CD4-positive, CD25-positive, alpha-beta regulatory T cell (primary cell): ENCODE data around the gene NXPE4. TPM values are rescaled to one million over a fixed set of nuclear protein-coding genes. Genes with fewer than 3 reads are reported as not detected.
"Not testable (repeated sequence)": the region's sequence is repeated elsewhere in the genome, so short reads cannot be mapped to it uniquely, and the experiment has no call there.

Experiments used
- ATAC-seq, 2 donors: fragments of 150-1000 bp; cut with Tn5 transposase; one replicate each; pipeline ENCODE4 v1.10.0; 2021; ENCODE audit warnings: low read depth in 2 of 2, moderate number of reproducible peaks in 2 of 2, moderate library complexity in 1 of 2
- DNase-seq, 3 donors: peaks; one replicate each; pipeline versions ENCODE4 v3.0.0 to v3.0.0-alpha.2; 2012 to 2022; ENCODE audit warnings: mixed read lengths in 1 of 3
- H3K27ac ChIP-seq: one replicate; pipeline ENCODE4 v1.7.0; 2013; ENCODE audit warnings: mild to moderate bottlenecking, low read length; ENCODE audit not compliant: insufficient read depth, poor library complexity, severe bottlenecking
- H3K27me3 ChIP-seq: one replicate; pipeline ENCODE4 v1.7.0; 2013; ENCODE audit warnings: low read length; ENCODE audit not compliant: control insufficient read depth, insufficient read depth
- H3K36me3 ChIP-seq: one replicate; pipeline ENCODE4 v1.7.0; 2013; ENCODE audit warnings: mild to moderate bottlenecking, low read length, moderate library complexity; ENCODE audit not compliant: control insufficient read depth, insufficient read depth
- H3K4me1 ChIP-seq: 2 replicates; pipeline ENCODE4 v1.7.0; 2013; ENCODE audit warnings: mild to moderate bottlenecking, low read length; ENCODE audit not compliant: insufficient read depth, control insufficient read depth, poor library complexity, severe bottlenecking
- H3K4me3 ChIP-seq: one replicate; pipeline ENCODE4 v1.7.0; 2013; ENCODE audit warnings: low read depth, mild to moderate bottlenecking, low read length, moderate library complexity
- H3K9me3 ChIP-seq, 2 experiments: 1 replicate in 1 of 2; 2 replicates in 1 of 2; pipeline ENCODE4 v1.7.0; 2013; ENCODE audit warnings: low read length in 2 of 2, mild to moderate bottlenecking in 1 of 2, moderate library complexity in 1 of 2; ENCODE audit not compliant: control insufficient read depth in 2 of 2
- H3K27ac Mint-ChIP-seq, 3 donors: one replicate each; pipeline ENCODE4 v1.8.0; 2020 to 2022; ENCODE audit warnings: mild to moderate bottlenecking in 3 of 3, mixed read lengths in 3 of 3, moderate library complexity in 2 of 3
- H3K27me3 Mint-ChIP-seq: one replicate; pipeline ENCODE4 v1.8.0; 2022; ENCODE audit warnings: mild to moderate bottlenecking, mixed read lengths
- H3K36me3 Mint-ChIP-seq: one replicate; pipeline ENCODE4 v1.8.0; 2020; ENCODE audit warnings: mixed read lengths
- H3K4me1 Mint-ChIP-seq, 4 donors: one replicate each; pipeline ENCODE4 v1.8.0; 2020 to 2022; ENCODE audit warnings: mixed read lengths in 4 of 4, mild to moderate bottlenecking in 1 of 4
- H3K4me3 Mint-ChIP-seq, 4 donors: one replicate each; pipeline ENCODE4 v1.8.0; 2020 to 2022; ENCODE audit warnings: mild to moderate bottlenecking in 4 of 4, mixed read lengths in 4 of 4, moderate library complexity in 3 of 4
- H3K9me3 Mint-ChIP-seq, 7 donors: one replicate each; pipeline ENCODE4 v1.8.0; 2020 to 2022; ENCODE audit warnings: mixed read lengths in 7 of 7, mild to moderate bottlenecking in 3 of 7, moderate library complexity in 2 of 7
- polyA plus RNA-seq, 4 donors: library from polyadenylated mRNA; unstranded; fragments of 300-500 nt; fragmentation: Illumina TruSeq; gene quantifications; one replicate each; pipeline ENCODE4 v1.2.3, GENCODE V29; 2021
- total RNA-seq: library from RNA; stranded (reverse); gene quantifications from one replicate; pipeline ENCODE4 v1.2.3, GENCODE V29; 2022

Gene NXPE4
- total and polyA plus RNA-seq, 5 donors from 2014 or later, result not detected

- H3K9me3 ChIP-seq, H3K27ac Mint-ChIP-seq, H3K9me3 Mint-ChIP-seq, H3K36me3 Mint-ChIP-seq, H3K4me3 ChIP-seq, H3K4me3 Mint-ChIP-seq, H3K4me1 ChIP-seq, H3K27me3 ChIP-seq, H3K36me3 ChIP-seq, H3K27ac ChIP-seq, H3K4me1 Mint-ChIP-seq, ATAC-seq, H3K27me3 Mint-ChIP-seq: not testable (repeated sequence)
- DNase-seq, result peak in 1 of 3 donors; percentile 2
These were observed 7.6 kb upstream of the NXPE4 start for GRCh38 chr11:114603151-114603550.

DNA sequence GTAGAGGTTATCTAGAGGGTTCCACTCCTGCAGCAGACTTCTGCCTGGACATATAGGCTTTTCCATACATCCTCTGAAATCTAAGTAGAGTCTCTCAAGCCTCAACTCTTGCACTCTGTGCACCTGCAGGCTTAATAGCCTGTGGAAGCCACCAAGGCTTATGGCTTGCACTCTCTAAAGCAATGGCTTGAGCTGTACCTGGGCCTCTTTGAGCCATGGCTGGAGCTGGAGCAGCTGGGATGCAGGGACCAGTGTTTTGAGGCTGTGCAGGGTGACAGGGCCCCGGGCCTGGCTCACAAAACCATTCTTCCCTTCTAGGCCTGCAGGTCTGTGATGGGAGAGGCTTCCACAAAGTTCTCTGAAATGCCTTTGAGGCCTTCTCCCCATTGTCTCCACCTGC lies 2.9 kb upstream of the NXPE4 start:
- H3K27ac Mint-ChIP-seq, result no peak overlapping the region
- Histone ChIP-seq H3K27me3 (no peaks in the 10 kb centered on the region), H3K27ac (no peak overlapping the region), H3K9me3 (no peaks in the 10 kb centered on the region), H3K4me1 (no peaks in the 10 kb centered on the region), H3K4me3 (no peak overlapping the region), H3K36me3 (no peaks in the 10 kb centered on the region)
- H3K4me1 Mint-ChIP-seq, result no peaks in the 10 kb centered on the region
- no peaks in the 10 kb centered on the region for H3K27me3 Mint-ChIP-seq
- DNase-seq (no peak), ATAC-seq (no peak)
- H3K36me3 Mint-ChIP-seq, result no peaks in the 10 kb centered on the region
- H3K4me3 Mint-ChIP-seq, result no peak overlapping the region
- H3K9me3 Mint-ChIP-seq, result no peaks in the 10 kb centered on the region

DNA sequence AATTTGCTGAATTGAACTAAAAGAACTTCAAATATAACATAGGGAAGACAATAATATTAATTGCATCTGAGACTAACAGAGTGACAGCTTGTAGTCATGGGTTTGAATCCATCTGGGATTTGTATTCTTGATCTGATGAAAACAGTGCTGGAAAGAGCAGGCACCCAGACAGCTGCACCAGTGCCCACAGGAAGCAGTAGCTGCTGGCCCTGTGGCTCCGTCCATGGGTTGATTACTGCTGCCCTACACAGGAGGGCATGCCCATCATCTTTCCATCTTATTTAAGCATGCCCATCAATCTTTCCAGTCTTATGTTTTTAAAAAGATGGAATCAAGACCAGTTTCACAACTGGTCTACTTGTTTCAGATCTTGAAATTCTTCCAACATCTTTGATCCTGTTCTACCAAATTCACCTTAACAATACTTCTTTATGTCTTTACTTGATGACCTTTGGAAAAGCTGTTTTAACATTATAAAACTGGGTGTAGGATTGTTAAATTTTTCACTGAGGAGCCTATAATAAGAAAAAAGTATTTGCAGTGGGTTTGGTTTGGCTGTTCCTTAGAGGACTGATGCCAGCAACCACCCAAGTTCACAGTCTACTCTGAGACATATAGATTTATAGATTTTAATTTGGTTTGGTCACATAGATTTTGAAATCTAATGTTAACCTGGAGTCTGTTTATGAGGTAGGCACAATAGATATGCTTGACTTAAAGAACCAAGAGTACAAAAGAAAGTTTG lies 761 bp upstream of the NXPE4 start:
- no peak overlapping the region for H3K4me3 Mint-ChIP-seq
- Histone ChIP-seq H3K36me3 (no peaks in the 10 kb centered on the region), H3K4me1 (no peaks in the 10 kb centered on the region), H3K9me3 (no peaks in the 10 kb centered on the region), H3K27ac (no peak overlapping the region), H3K27me3 (no peaks in the 10 kb centered on the region), H3K4me3 (no peak overlapping the region)
- H3K4me1 Mint-ChIP-seq, result no peaks in the 10 kb centered on the region
- H3K9me3 Mint-ChIP-seq, result peaks cover 0 to 4% (median 0%) of the 10 kb centered on the region in 7 donors
- no peak overlapping the region for H3K27ac Mint-ChIP-seq
- DNase-seq, result no peak
- ATAC-seq, result no peak
- no peaks in the 10 kb centered on the region for H3K27me3 Mint-ChIP-seq
- no peaks in the 10 kb centered on the region for H3K36me3 Mint-ChIP-seq

- Histone ChIP-seq H3K36me3 (no peaks in the 10 kb centered on the region), H3K27me3 (no peaks in the 10 kb centered on the region), H3K4me3 (no peak overlapping the region), H3K4me1 (no peaks in the 10 kb centered on the region), H3K27ac (no peak overlapping the region), H3K9me3 (no peaks in the 10 kb centered on the region)
- no peaks in the 10 kb centered on the region for H3K27me3 Mint-ChIP-seq
- H3K27ac Mint-ChIP-seq, result no peak overlapping the region
- DNase-seq (no peak), ATAC-seq (no peak)
- H3K4me1 Mint-ChIP-seq, result no peaks in the 10 kb centered on the region
- H3K36me3 Mint-ChIP-seq, result no peaks in the 10 kb centered on the region
- H3K4me3 Mint-ChIP-seq, result no peak overlapping the region
- peaks cover 0 to 4% (median 0%) of the 10 kb centered on the region in 7 donors for H3K9me3 Mint-ChIP-seq
These were observed 883 bp downstream of the NXPE4 start for GRCh38 chr11:114594703-114595102.

GRCh38 chr11:114587398-114587953 lies 8.1 kb downstream of the NXPE4 start:
- Histone ChIP-seq H3K4me3 (no peak overlapping the region), H3K27me3 (no peaks in the 10 kb centered on the region), H3K27ac (no peak overlapping the region), H3K36me3 (no peaks in the 10 kb centered on the region), H3K4me1 (no peaks in the 10 kb centered on the region), H3K9me3 (peaks cover 13 to 29% of the 10 kb centered on the region in 2 experiments)
- H3K4me1 Mint-ChIP-seq, result no peaks in the 10 kb centered on the region
- H3K27ac Mint-ChIP-seq, result no peak overlapping the region
- no peak overlapping the region for H3K4me3 Mint-ChIP-seq
- H3K27me3 Mint-ChIP-seq, result no peaks in the 10 kb centered on the region
- H3K9me3 Mint-ChIP-seq, result peaks cover 0 to 33% (median 15%) of the 10 kb centered on the region in 7 donors
- DNase-seq (no peak), ATAC-seq (no peak)
- H3K36me3 Mint-ChIP-seq, result no peaks in the 10 kb centered on the region

GRCh38 chr11:114586797-114587196 lies 8.8 kb downstream of the NXPE4 start:
- peaks cover 13 to 29% of the 10 kb centered on the region in 2 experiments for H3K9me3 ChIP-seq
- H3K27me3 ChIP-seq, result no peaks in the 10 kb centered on the region
- peaks cover 0 to 33% (median 15%) of the 10 kb centered on the region in 7 donors for H3K9me3 Mint-ChIP-seq
- no peaks in the 10 kb centered on the region for H3K27me3 Mint-ChIP-seq
- H3K36me3 Mint-ChIP-seq, result no peaks in the 10 kb centered on the region
- H3K4me3 Mint-ChIP-seq, result no peak overlapping the region
- no peak overlapping the region for H3K4me3 ChIP-seq
- H3K4me1 ChIP-seq, result no peaks in the 10 kb centered on the region
- ATAC-seq (no peak), DNase-seq (no peak)
- no peak overlapping the region for H3K27ac Mint-ChIP-seq
- no peaks in the 10 kb centered on the region for H3K4me1 Mint-ChIP-seq
- H3K27ac ChIP-seq, result no peak overlapping the region
- no peaks in the 10 kb centered on the region for H3K36me3 ChIP-seq

DNA sequence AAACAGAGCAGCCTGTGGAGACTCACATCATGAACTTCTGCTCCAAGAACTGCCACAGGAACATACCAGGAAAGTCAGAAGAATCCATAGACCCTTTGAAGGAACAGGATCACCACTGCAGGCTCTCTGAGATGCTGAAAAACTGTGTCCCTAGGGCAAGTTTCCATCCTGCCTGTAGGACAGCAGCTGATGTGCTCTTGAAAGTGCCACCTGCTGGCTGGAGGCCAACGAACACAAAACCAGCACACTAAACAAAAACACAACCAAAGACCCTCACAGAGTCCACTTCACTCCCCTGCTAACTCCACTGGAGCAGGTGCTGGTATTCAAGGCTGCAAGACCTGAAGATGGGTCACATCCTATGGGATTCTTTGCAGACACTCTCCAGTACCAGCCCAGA lies 23.9 kb downstream of the NXPE4 start:
- Histone ChIP-seq H3K27ac (no peak overlapping the region), H3K4me1 (no peaks in the 10 kb centered on the region), H3K4me3 (no peak overlapping the region), H3K27me3 (no peaks in the 10 kb centered on the region), H3K9me3 (no peaks in the 10 kb centered on the region), H3K36me3 (no peaks in the 10 kb centered on the region)
- no peaks in the 10 kb centered on the region for H3K27me3 Mint-ChIP-seq
- H3K9me3 Mint-ChIP-seq, result peaks cover 0 to 12% (median 5%) of the 10 kb centered on the region in 7 donors
- H3K4me1 Mint-ChIP-seq, result no peaks in the 10 kb centered on the region
- ATAC-seq (no peak), DNase-seq (peak in 1 of 3 donors; percentile 7)
- H3K27ac Mint-ChIP-seq, result no peak overlapping the region
- H3K4me3 Mint-ChIP-seq, result no peak overlapping the region
- no peaks in the 10 kb centered on the region for H3K36me3 Mint-ChIP-seq

DNA sequence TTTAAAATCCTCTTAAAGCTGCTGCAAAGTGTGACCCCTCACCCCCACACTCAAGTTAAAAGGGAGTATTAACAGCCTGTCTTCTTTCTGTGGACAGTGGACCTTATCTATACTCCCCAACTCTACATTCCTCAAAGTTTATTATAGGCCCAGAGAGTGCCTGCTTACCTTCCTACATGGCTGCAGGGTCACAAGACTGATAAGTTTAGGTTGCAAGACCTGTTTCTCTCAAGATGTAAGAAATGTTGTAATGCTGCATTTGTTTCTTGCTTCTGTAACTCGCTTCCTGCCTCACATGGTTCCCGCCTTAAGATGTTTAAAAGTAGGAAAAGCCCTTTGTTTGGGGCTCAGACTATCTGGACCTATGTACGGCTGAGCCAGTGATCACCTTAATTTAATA lies 25.8 kb downstream of the NXPE4 start:
- H3K9me3 ChIP-seq, result no peaks in the 10 kb centered on the region
- DNase-seq (no peak), ATAC-seq (no peak)
- no peak overlapping the region for H3K27ac Mint-ChIP-seq
- H3K9me3 Mint-ChIP-seq, result peaks cover 0 to 7% (median 0%) of the 10 kb centered on the region in 7 donors
- no peaks in the 10 kb centered on the region for H3K4me1 ChIP-seq
- no peaks in the 10 kb centered on the region for H3K27me3 Mint-ChIP-seq
- no peak overlapping the region for H3K4me3 Mint-ChIP-seq
- no peaks in the 10 kb centered on the region for H3K36me3 Mint-ChIP-seq
- H3K27ac ChIP-seq, result no peak overlapping the region
- H3K4me3 ChIP-seq, result no peak overlapping the region
- no peaks in the 10 kb centered on the region for H3K4me1 Mint-ChIP-seq
- H3K36me3 ChIP-seq, result no peaks in the 10 kb centered on the region
- H3K27me3 ChIP-seq, result no peaks in the 10 kb centered on the region
